Heart left ventricle (tissue), 16 donors: ENCODE results near the gene SLC4A1AP. TPM values are rescaled to one million over a fixed set of nuclear protein-coding genes. Genes with fewer than 3 reads are reported as not detected.

Source experiments
- ATAC-seq, 4 donors: fragments of 200-7000 bp; cut with Tn5 transposase; one replicate each; pipeline ENCODE4 v1.9.1; 2020 to 2022; ENCODE audit warnings: moderate library complexity in 4 of 4, mild to moderate bottlenecking in 3 of 4, moderate number of reproducible peaks in 1 of 4
- DNase-seq, 5 donors: peaks; one replicate each; pipeline ENCODE4 v3.0.0-alpha.2; 2020
- H3K27ac ChIP-seq, 12 donors: fragments of 200-600 bp; sonication (generic) in 4 of 12; one replicate each; pipeline versions ENCODE4 v1.5.0 to v1.8.0; 2016 to 2022; ENCODE audit warnings: mild to moderate bottlenecking in 2 of 12
- H3K27me3 ChIP-seq, 9 donors: fragments of 200-600 bp; sonication (generic) in 2 of 9; one replicate each; pipeline versions ENCODE4 v1.5.1 to v1.8.0; 2016 to 2022; ENCODE audit warnings: mild to moderate bottlenecking in 3 of 9
- H3K36me3 ChIP-seq, 9 donors: fragments of 200-600 bp; sonication (generic) in 2 of 9; one replicate each; pipeline versions ENCODE4 v1.5.0 to v1.8.0; 2018 to 2022; ENCODE audit warnings: mild to moderate bottlenecking in 2 of 9
- H3K4me1 ChIP-seq, 12 donors: fragments of 200-600 bp; sonication (generic) in 4 of 12; one replicate each; pipeline versions ENCODE4 v1.5.0 to v1.8.0; 2016 to 2022; ENCODE audit warnings: mild to moderate bottlenecking in 3 of 12
- H3K4me3 ChIP-seq, 12 donors: fragments of 200-600 bp; sonication (generic) in 4 of 12; one replicate each; pipeline versions ENCODE4 v1.5.0 to v1.8.0; 2017 to 2022; ENCODE audit warnings: mild to moderate bottlenecking in 9 of 12, moderate library complexity in 4 of 12
- H3K9me3 ChIP-seq, 12 donors: fragments of 200-600 bp; sonication (generic) in 4 of 12; one replicate each; pipeline versions ENCODE4 v1.5.0 to v1.8.0; 2016 to 2022; ENCODE audit warnings: mild to moderate bottlenecking in 1 of 12
- POLR2A ChIP-seq, 2 donors: fragments of 450-650 bp; IDR thresholded peaks; one replicate each; pipeline ENCODE4 v1.6.1; 2017; ENCODE audit warnings: antibody characterized with exemption in 2 of 2, mild to moderate bottlenecking in 2 of 2, moderate library complexity in 2 of 2
- WGBS, 4 donors: extraction: QIAGEN DNeasy Blood & Tissue Kit in 2 of 4; methylation state at CpG; one replicate each; pipeline versions ENCODE4 v1.1.5 to v1.1.7; 2013 to 2018; 5-methylcytosine and 5-hydroxymethylcytosine counted together
- intact Hi-C, 10 donors: fragments of 100-400 bp; cut with DNase I; formaldehyde crosslinking; loops; one replicate each; pipeline versions ENCODE4 v1.11.1 to v1.14.2; 2022
- polyA plus RNA-seq, 2 donors: library from polyadenylated mRNA; stranded (reverse); fragments of 200-250 nt; gene quantifications; one replicate each; pipeline ENCODE4 v1.2.3, GENCODE V29; 2013
- total RNA-seq, 9 donors: library from RNA; depleted of rRNA in 2 of 9; stranded (reverse); fragments of >200 nt in 2 of 9; fragmentation: NEBNext Ultra II Directional in 3 of 9; extraction: Animal tissue kit (Norgen Biotek cat#: 25700) in 3 of 9; gene quantifications; one replicate each; pipeline versions ENCODE4 v1.1.0 to v1.2.4, GENCODE V29; 2016 to 2023
- TF ChIP-seq, protein P1 (sequence below), 12 donors: fragments of 200-600 bp; sonication (generic) in 4 of 12; IDR thresholded peaks; one replicate each; pipeline versions ENCODE4 v1.5.0 to v1.8.0; 2018 to 2022; ENCODE audit warnings: antibody characterized with exemption in 12 of 12, mild to moderate bottlenecking in 5 of 12
- donor health status: ischemic (EF 13 %, LVEDD 7.1; RV severe dilation, severe dysfunction).
- donor health status: healthy with polysubstance abuse.
- donor health status: DM: no; HTN: yes; CAD: no.
- donor health status: DM: no; HTN: no; CAD: no.
- donor health status: ischemic (EF 25% LVEDD 6.9; RV normal size, moderate dysfunction).
- donor health status: ischemic (EF 25% LVEDD 5.7; RV mildly dilated, moderate dysfunction).
- donor health status: healthy.
- donor health status: DM: yes; HTN: yes; CAD: no.
- donor health status: ischemic (EF 35%, LVEDD 5.7; RV mildly dilated, moderate dysfunction).
- donor health status: nonischemic (EF 11% LVEDD 7.7; RV severe dilation, severe dysfunction).
- donor health status: DM: yes; HTN: yes; CAD: no.
- donor health status: PGD.
- donor health status: ischemic (EF 29% LVEDD 5.4; RV normal size, mild dysfunction).
- donor health status: nonischemic (EF 23%, LVEDD 6.1; RV moderate dilation, normal function).

SLC4A1AP gene
- total and polyA plus RNA-seq, 11 donors, result 14.9 to 27.8 (median 22.4) TPM

DNA sequence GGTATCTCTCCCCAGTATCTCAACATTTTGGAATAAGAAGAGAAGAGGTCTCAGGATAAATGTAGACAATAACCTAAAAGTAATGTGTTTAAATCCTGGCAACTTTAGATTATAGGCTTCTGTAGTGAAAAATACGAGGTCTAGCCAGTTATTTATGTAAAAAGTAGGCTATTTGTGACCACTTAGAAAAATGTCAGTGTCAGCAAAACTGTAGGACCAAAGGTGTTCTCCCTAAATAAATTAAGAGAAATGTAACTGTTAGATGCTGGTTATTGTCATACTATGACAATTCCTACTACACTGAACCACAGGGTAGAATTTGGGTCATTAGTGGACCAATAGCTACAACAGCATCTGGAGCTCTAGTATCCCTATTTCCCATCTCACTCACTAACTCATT, 2.3 kb upstream of the SLC4A1AP start:
- TF ChIP-seq, protein P1, sequence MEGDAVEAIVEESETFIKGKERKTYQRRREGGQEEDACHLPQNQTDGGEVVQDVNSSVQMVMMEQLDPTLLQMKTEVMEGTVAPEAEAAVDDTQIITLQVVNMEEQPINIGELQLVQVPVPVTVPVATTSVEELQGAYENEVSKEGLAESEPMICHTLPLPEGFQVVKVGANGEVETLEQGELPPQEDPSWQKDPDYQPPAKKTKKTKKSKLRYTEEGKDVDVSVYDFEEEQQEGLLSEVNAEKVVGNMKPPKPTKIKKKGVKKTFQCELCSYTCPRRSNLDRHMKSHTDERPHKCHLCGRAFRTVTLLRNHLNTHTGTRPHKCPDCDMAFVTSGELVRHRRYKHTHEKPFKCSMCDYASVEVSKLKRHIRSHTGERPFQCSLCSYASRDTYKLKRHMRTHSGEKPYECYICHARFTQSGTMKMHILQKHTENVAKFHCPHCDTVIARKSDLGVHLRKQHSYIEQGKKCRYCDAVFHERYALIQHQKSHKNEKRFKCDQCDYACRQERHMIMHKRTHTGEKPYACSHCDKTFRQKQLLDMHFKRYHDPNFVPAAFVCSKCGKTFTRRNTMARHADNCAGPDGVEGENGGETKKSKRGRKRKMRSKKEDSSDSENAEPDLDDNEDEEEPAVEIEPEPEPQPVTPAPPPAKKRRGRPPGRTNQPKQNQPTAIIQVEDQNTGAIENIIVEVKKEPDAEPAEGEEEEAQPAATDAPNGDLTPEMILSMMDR (IDR thresholded peaks at IDR 0.05), result no peak
- TF ChIP-seq POLR2A (IDR thresholded peaks at IDR 0.05), result no peak
- Histone ChIP-seq H3K9me3 (no peaks in the 10 kb centered on the region), H3K4me1 (peaks cover 0 to 42% (median 27%) of the 10 kb centered on the region in 12 donors), H3K4me3 (no peak overlapping the region), H3K36me3 (peaks cover 0 to 69% (median 57%) of the 10 kb centered on the region in 9 donors), H3K27me3 (no peaks in the 10 kb centered on the region), H3K27ac (no peak overlapping the region)
- 81 to 94% (median 90%) methylated on average over 1 of the region's 1 CpG for WGBS, 4 donors
- ATAC-seq (no peak), DNase-seq (no peak)
- intact Hi-C loops, result no loop called here

DNA sequence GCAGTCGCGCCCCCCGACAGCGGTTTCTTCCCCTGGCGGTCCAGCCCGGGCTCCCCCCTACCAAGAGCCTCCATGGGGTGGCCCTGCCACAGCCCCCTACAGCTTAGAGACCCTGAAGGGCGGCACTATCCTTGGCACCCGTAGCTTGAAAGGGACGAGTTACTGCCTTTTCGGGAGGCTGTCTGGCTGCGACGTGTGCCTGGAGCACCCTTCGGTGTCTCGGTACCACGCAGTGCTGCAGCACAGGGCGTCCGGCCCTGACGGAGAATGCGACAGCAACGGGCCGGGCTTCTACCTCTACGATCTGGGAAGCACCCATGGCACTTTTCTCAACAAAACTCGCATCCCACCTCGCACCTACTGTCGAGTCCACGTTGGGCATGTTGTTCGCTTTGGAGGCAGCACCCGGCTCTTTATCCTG, 475 bp downstream of the SLC4A1AP start:
- no peaks in the 10 kb centered on the region for H3K9me3 ChIP-seq
- peaks cover 0 to 69% (median 57%) of the 10 kb centered on the region in 9 donors for H3K36me3 ChIP-seq
- ATAC-seq (peak in 2 of 4 donors; percentile 2 to 6), DNase-seq (no peak)
- intact Hi-C loops, result no loop called here
- 3 to 9% (median 4%) methylated on average over 22 to 28 of the region's 28 CpGs for WGBS, 4 donors
- peak overlapping the region; percentile 66 to 94 (median 86) for H3K4me3 ChIP-seq
- TF ChIP-seq, protein P1 (IDR thresholded peaks at IDR 0.05), result no peak
- no peak for TF ChIP-seq POLR2A (IDR thresholded peaks at IDR 0.05)
- peaks cover 0 to 42% (median 27%) of the 10 kb centered on the region in 12 donors for H3K4me1 ChIP-seq
- H3K27me3 ChIP-seq, result no peaks in the 10 kb centered on the region
- H3K27ac ChIP-seq, result peak overlapping the region; percentile 83 to 95 (median 92)

DNA sequence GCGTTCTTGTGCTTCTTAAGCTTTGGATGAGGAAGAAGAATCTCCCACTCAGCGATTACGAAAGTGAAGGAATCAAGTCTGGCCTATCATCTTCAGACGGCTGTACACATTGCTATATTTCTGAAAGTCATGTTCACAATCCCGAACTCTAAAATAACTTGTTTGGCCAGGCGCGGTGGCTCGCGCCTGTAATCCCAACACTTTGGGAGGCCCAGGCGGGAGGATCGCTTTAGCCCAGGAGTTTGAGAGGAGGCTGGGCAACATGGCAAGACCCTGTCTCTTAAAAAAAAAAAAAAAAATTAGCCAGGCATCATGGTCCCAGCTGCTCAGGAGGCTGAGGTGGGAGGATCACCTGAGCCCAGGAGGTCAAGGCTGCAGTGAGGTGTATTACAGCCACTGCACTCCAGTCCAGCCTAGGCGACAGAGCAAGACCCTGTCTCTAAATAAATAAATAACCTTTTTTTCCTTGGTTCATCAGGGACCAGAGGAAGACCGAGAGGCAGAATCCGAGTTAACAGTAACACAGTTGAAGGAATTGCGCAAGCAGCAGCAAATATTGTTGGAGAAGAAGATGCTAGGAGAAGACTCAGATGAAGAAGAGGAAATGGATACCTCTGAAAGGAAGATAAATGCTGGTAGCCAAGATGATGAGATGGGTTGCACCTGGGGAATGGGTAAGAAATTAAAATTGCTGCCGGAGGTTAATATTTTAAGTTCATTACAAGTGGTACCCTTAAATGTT, 1.1 kb downstream of the SLC4A1AP start:
- WGBS, 4 donors, result 84 to 91% (median 85%) methylated on average over 16 of the region's 16 CpGs
- Histone ChIP-seq H3K36me3 (peaks cover 0 to 69% (median 57%) of the 10 kb centered on the region in 9 donors), H3K27ac (peak overlapping the region in 1 of 12 donors; percentile 95)

DNA sequence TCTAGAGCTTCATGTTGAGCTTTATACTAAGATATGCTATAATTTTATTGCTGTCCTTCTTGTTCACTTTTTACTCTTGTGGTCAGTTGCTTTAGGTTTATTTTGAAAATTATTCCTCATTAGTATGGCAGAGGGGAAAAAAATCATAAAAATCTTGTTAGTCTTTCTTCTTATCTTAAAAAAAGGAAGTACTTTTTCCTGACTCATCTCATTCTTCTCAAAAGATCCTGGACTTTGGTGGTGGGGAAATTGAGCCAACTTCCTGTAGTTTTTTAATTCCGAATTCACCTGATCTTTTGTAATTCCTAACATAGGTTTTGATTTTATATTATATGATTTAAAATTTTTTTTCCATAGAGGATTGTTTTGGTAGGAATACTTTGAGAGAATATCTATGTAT, 3.8 kb downstream of the SLC4A1AP start:
- Histone ChIP-seq H3K9me3 (no peaks in the 10 kb centered on the region), H3K27ac (peak overlapping the region in 1 of 12 donors; percentile 63), H3K36me3 (peaks cover 0 to 71% (median 60%) of the 10 kb centered on the region in 9 donors), H3K4me1 (peaks cover 0 to 37% (median 21%) of the 10 kb centered on the region in 12 donors), H3K4me3 (no peak overlapping the region), H3K27me3 (no peaks in the 10 kb centered on the region)
- no peak for DNase-seq
- ATAC-seq, result no peak
- TF ChIP-seq, protein P1 (IDR thresholded peaks at IDR 0.05), result no peak
- TF ChIP-seq POLR2A (IDR thresholded peaks at IDR 0.05), result no peak
- intact Hi-C loops, result no loop called here
- WGBS, 4 donors, result 57 to 74% (median 72%) methylated on average over 1 of the region's 1 CpG

More for the DNA sequence above, 1.1 kb downstream of the SLC4A1AP start:
- no peaks in the 10 kb centered on the region for H3K9me3 ChIP-seq
- H3K4me3 ChIP-seq, result peak overlapping the region; percentile 66 to 94 (median 86)
- no peak for DNase-seq
- no peaks in the 10 kb centered on the region for H3K27me3 ChIP-seq
- H3K4me1 ChIP-seq, result peaks cover 0 to 42% (median 27%) of the 10 kb centered on the region in 12 donors
- intact Hi-C loops, result no loop called here
- no peak for ATAC-seq
- TF ChIP-seq POLR2A (IDR thresholded peaks at IDR 0.05), result no peak
- TF ChIP-seq, protein P1 (IDR thresholded peaks at IDR 0.05), result no peak
